ENCODE measurements around the gene TMC1. TPM values are rescaled to one million over a fixed set of nuclear protein-coding genes. Genes with fewer than 3 reads are reported as not detected.

The TMC1 gene
- total and polyA plus RNA-seq, 2 of the 13 experiments (the other 11 are each of a cell fraction or from before 2014, with no cell fraction given), result 0.02 to 0.03 TPM

DNA sequence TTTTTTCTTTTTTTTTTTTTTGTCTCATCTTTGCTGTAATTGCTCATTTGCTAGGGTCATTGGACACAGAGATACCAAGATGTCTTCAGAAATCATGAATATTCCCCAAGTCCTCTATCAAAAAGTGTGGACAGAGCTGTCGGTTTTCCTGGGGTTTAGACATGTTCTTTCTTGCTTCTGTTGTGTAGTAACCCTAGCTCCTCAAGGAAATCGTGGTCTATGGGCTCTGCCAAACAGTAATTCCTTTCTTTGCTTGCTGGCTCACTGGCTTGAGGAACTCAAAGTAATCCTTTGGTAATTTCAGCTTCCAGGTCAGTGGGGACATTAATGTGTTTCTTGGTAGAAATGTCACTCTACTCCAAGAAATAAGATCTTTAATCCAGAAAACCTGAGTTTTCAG is 101.7 kb downstream of the TMC1 start (continued):
- no peak for TF ChIP-seq NBN (conservative IDR thresholded peaks at IDR 0.05)
- no peak for TF ChIP-seq CCAR2 (optimal IDR thresholded peaks at IDR 0.05; ENCODE audit: low read depth, low read length)
- TF ChIP-seq, protein P1, sequence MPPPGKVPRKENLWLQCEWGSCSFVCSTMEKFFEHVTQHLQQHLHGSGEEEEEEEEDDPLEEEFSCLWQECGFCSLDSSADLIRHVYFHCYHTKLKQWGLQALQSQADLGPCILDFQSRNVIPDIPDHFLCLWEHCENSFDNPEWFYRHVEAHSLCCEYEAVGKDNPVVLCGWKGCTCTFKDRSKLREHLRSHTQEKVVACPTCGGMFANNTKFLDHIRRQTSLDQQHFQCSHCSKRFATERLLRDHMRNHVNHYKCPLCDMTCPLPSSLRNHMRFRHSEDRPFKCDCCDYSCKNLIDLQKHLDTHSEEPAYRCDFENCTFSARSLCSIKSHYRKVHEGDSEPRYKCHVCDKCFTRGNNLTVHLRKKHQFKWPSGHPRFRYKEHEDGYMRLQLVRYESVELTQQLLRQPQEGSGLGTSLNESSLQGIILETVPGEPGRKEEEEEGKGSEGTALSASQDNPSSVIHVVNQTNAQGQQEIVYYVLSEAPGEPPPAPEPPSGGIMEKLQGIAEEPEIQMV (CRISPR knock-in tag; IDR thresholded peaks at IDR 0.05; ENCODE audit: low read depth), result no peak
- no peak for TF ChIP-seq GABPA (IDR thresholded peaks at IDR 0.05; ENCODE audit: low read depth, low read length)
- no peak for TF ChIP-seq GABPA (CRISPR knock-in tag; IDR thresholded peaks at IDR 0.05; ENCODE audit: low read depth)
- TF ChIP-seq ZMAT3 (CRISPR knock-in tag; conservative IDR thresholded peaks at IDR 0.05), result no peak
- TF ChIP-seq CHD2 (IDR thresholded peaks at IDR 0.05; ENCODE audit: low read depth, low read length), result no peak
- TF ChIP-seq FOXC1 (CRISPR knock-in tag; IDR thresholded peaks at IDR 0.05; ENCODE audit: borderline replicate concordance), result no peak
- TF ChIP-seq ZNF275 (CRISPR knock-in tag; IDR thresholded peaks at IDR 0.05; ENCODE audit: borderline replicate concordance), result no peak

GRCh38 chr9:72627147-72627546 is 105.7 kb downstream of the TMC1 start:
- no TSS peak for BruUV-seq (replicated peaks)
- Histone ChIP-seq H3K4me2 (ENCODE audit: low read depth, low read length) (no peak overlapping the region), H4K20me1 (ENCODE audit: insufficient read depth, low read length) (no peaks in the 10 kb centered on the region), H3K36me3 (replicated peaks in 1 of 2; ENCODE audit: control insufficient read depth in 1 of 2, insufficient read depth in 2 of 2, low read length in 2 of 2) (no peaks in the 10 kb centered on the region), H3K79me2 (ENCODE audit: insufficient read depth, low read length) (no peaks in the 10 kb centered on the region), H3K4me3 (replicated peaks in 1 of 3; ENCODE audit: insufficient read depth in 1 of 3, low read depth in 2 of 3, low read length in 3 of 3) (no peak overlapping the region), H3K9ac (ENCODE audit: insufficient read depth, low read depth, low read length) (no peak overlapping the region), H3K27ac (ENCODE audit: extremely low read length, insufficient read depth, low read length) (no peak overlapping the region), H3K9me3 (ENCODE audit: low read length) (no peaks in the 10 kb centered on the region), H2AFZ (ENCODE audit: low read length) (no peak overlapping the region), H3K27me3 (ENCODE audit: control insufficient read depth in 1 of 2, insufficient read depth in 2 of 2, low read length in 2 of 2) (0 out of 5 replicates have a peak, but pooled peaks cover 0 to under 1% of the 10 kb centered on the region in 2 experiments), H3K4me1 (ENCODE audit: insufficient read depth, low read length) (no peaks in the 10 kb centered on the region)
- in situ Hi-C loops (cut with HindIII; ENCODE audit: extremely low pct_ligation_motif_present, low pct_unique_long_range_greater_than_20kb), result no loop called here
- WGBS (ENCODE audit: low lambda C conversion rate), result 38% methylated on average over 2 of the region's 2 CpGs
- no peak for FAIRE-seq
- POLR2A ChIA-PET, result no interaction called here
- ATAC-seq, result no peak
- CTCF ChIA-PET (ENCODE audit: low intra/inter-chr PET ratio, low total read pairs), result no interaction called here
- intact Hi-C loops (cut with micrococcal nuclease; ENCODE audit: unreplicated experiment), result no loop called here
- DNase-seq (ENCODE audit: low spot score), result no peak
- TF ChIP-seq KAT2B (IDR thresholded peaks at IDR 0.05; ENCODE audit: borderline replicate concordance, low read depth, low read length) (no peak), MLLT10 (CRISPR knock-in tag; IDR thresholded peaks at IDR 0.05) (no peak), ZNF782 (CRISPR knock-in tag; IDR thresholded peaks at IDR 0.05; ENCODE audit: borderline replicate concordance) (no peak), ZNF33A (CRISPR knock-in tag; IDR thresholded peaks at IDR 0.05; ENCODE audit: borderline replicate concordance) (no peak), ZNF564 (CRISPR knock-in tag; IDR thresholded peaks at IDR 0.05) (no peak), ZNF274 (CRISPR knock-in tag; IDR thresholded peaks at IDR 0.05) (no peak), HDAC6 (IDR thresholded peaks at IDR 0.05; ENCODE audit: low read depth, low read length) (no peak)
- TF ChIP-seq, protein P2, sequence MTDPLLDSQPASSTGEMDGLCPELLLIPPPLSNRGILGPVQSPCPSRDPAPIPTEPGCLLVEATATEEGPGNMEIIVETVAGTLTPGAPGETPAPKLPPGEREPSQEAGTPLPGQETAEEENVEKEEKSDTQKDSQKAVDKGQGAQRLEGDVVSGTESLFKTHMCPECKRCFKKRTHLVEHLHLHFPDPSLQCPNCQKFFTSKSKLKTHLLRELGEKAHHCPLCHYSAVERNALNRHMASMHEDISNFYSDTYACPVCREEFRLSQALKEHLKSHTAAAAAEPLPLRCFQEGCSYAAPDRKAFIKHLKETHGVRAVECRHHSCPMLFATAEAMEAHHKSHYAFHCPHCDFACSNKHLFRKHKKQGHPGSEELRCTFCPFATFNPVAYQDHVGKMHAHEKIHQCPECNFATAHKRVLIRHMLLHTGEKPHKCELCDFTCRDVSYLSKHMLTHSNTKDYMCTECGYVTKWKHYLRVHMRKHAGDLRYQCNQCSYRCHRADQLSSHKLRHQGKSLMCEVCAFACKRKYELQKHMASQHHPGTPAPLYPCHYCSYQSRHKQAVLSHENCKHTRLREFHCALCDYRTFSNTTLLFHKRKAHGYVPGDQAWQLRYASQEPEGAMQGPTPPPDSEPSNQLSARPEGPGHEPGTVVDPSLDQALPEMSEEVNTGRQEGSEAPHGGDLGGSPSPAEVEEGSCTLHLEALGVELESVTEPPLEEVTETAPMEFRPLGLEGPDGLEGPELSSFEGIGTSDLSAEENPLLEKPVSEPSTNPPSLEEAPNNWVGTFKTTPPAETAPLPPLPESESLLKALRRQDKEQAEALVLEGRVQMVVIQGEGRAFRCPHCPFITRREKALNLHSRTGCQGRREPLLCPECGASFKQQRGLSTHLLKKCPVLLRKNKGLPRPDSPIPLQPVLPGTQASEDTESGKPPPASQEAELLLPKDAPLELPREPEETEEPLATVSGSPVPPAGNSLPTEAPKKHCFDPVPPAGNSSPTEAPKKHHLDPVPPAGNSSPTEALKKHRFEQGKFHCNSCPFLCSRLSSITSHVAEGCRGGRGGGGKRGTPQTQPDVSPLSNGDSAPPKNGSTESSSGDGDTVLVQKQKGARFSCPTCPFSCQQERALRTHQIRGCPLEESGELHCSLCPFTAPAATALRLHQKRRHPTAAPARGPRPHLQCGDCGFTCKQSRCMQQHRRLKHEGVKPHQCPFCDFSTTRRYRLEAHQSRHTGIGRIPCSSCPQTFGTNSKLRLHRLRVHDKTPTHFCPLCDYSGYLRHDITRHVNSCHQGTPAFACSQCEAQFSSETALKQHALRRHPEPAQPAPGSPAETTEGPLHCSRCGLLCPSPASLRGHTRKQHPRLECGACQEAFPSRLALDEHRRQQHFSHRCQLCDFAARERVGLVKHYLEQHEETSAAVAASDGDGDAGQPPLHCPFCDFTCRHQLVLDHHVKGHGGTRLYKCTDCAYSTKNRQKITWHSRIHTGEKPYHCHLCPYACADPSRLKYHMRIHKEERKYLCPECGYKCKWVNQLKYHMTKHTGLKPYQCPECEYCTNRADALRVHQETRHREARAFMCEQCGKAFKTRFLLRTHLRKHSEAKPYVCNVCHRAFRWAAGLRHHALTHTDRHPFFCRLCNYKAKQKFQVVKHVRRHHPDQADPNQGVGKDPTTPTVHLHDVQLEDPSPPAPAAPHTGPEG (CRISPR knock-in tag; IDR thresholded peaks at IDR 0.05), result no peak

Data from HepG2 (cell line).